Measurements from ENCODE around the gene SPDYA.

GRCh38 chr2:28818053-28818452 lies 7.4 kb downstream of the SPDYA start:
- TF ChIP-seq CTCF (IDR thresholded peaks at IDR 0.05; ENCODE audit: insufficient read depth, low read depth, low read length) (no peak), EZH2 (IDR thresholded peaks at IDR 0.05; ENCODE audit: insufficient read depth, low read length) (no peak)

Measured in astrocyte (in vitro differentiated cells and primary cell).